Omental fat pad (tissue), 4 donors: ENCODE measurements around the gene FAM13A. TPM values are rescaled to one million over a fixed set of nuclear protein-coding genes. Genes with fewer than 3 reads are reported as not detected.
"Not testable (repeated sequence)": the region's sequence is repeated elsewhere in the genome, so short reads cannot be mapped to it uniquely, and the experiment has no call there.

Experiments
- ATAC-seq: fragments of 150-250 bp; one replicate; pipeline ENCODE4 v1.9.1; 2016; ENCODE audit warnings: mild to moderate bottlenecking, moderate library complexity; ENCODE audit not compliant: low FRiP score
- DNase-seq: peaks from one replicate; pipeline ENCODE4 v3.0.0-alpha.2; 2019; ENCODE audit warnings: low spot score
- total RNA-seq, 4 donors: library from RNA; depleted of rRNA; stranded (reverse); fragments of >200 nt; gene quantifications; one replicate each; pipeline ENCODE4 v1.1.0, GENCODE V29; 2016
- TF ChIP-seq, protein P1 (sequence below), 3 donors: fragments of 450-650 bp; IDR thresholded peaks; one replicate each; pipeline ENCODE4 v1.5.1; 2016 to 2017; ENCODE audit warnings: antibody characterized with exemption in 3 of 3, mild to moderate bottlenecking in 3 of 3, moderate library complexity in 2 of 3

FAM13A gene
- total RNA-seq, 4 donors from 2014 or later: 48.5 to 84.2 (median 51.2) TPM

DNA sequence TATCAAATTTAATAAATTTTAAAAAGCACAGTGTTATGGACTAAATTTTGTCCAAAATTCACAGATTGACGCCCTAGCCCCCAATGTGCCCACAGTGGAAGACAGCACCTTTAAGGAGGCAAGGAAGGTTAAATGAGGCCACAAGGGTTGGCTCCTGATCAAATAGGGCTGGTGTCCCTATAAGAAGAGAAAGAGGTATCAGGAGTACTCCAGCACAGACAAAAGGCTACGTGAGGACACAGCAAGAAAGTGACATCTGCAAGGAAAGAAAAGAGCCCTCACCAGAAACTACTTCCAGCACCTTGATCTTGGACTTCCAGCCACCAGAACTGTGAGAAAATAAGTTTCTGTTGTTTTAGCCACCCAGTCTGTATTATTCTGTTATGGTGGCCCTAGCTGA, 48.8 kb downstream of the FAM13A start:
- DNase-seq (no peak), ATAC-seq (no peak)
- TF ChIP-seq, protein P1, sequence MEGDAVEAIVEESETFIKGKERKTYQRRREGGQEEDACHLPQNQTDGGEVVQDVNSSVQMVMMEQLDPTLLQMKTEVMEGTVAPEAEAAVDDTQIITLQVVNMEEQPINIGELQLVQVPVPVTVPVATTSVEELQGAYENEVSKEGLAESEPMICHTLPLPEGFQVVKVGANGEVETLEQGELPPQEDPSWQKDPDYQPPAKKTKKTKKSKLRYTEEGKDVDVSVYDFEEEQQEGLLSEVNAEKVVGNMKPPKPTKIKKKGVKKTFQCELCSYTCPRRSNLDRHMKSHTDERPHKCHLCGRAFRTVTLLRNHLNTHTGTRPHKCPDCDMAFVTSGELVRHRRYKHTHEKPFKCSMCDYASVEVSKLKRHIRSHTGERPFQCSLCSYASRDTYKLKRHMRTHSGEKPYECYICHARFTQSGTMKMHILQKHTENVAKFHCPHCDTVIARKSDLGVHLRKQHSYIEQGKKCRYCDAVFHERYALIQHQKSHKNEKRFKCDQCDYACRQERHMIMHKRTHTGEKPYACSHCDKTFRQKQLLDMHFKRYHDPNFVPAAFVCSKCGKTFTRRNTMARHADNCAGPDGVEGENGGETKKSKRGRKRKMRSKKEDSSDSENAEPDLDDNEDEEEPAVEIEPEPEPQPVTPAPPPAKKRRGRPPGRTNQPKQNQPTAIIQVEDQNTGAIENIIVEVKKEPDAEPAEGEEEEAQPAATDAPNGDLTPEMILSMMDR (IDR thresholded peaks at IDR 0.05): no peak

DNA sequence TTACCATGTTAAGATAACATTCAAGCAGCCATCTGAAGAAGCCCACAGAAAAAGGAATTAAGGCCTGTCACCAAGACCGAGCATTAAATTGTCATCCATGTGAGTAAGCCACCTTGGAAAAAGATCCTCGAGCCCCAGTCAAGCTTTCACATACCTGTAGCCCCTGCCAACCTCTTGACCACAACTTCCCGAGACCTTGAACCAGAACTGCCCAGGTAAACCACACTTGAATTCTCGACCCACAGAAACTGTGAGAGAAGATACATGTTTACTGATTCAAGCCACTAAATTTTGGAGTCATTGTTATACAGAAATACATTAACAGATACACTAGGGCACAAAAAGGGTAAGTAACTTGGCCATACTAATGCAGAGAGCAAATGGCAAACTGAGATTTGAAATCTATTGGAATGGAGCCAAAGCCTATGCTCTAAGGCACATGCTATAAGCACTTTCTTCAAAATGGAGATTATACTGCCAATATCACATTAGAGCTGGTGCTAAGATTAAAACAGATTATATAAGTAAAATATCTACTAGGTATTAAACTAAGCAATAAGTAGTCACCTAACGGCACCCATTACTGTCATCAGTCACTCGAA, 49.5 kb downstream of the FAM13A start:
- TF ChIP-seq, protein P1 (IDR thresholded peaks at IDR 0.05): no peak
- DNase-seq (no peak), ATAC-seq (no peak)

- ATAC-seq (no peak), DNase-seq (no peak)
- TF ChIP-seq, protein P1 (IDR thresholded peaks at IDR 0.05): no peak
These were observed 50.7 kb downstream of the FAM13A start for GRCh38 chr4:89006307-89006706.

DNA sequence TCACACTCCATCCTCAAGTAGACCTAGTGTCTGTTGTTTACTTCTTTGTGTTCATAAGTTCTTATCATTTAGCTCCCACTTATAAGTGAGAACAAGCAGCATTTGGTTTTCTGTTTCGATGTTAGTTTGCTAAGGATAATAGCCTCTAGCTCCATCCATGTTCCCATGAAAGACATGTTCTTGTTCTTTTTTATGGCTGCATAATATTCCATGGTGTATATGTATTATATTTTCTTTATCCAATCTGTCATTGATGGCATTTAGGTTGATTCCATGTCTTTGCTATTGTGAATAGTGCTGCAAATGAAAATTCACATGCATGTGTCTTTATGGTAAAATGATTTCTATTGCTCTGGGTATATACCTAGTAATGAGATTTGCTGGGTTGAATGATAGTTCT, 51.9 kb downstream of the FAM13A start:
- ATAC-seq, DNase-seq: not testable (repeated sequence)

- ATAC-seq (no peak), DNase-seq (no peak)
- TF ChIP-seq, protein P1 (IDR thresholded peaks at IDR 0.05): no peak
These were observed 55.1 kb downstream of the FAM13A start for GRCh38 chr4:89001647-89002445.

- DNase-seq (no peak), ATAC-seq (no peak)
- TF ChIP-seq, protein P1 (IDR thresholded peaks at IDR 0.05): no peak
These were observed 56.1 kb downstream of the FAM13A start for GRCh38 chr4:89000844-89001360.

DNA sequence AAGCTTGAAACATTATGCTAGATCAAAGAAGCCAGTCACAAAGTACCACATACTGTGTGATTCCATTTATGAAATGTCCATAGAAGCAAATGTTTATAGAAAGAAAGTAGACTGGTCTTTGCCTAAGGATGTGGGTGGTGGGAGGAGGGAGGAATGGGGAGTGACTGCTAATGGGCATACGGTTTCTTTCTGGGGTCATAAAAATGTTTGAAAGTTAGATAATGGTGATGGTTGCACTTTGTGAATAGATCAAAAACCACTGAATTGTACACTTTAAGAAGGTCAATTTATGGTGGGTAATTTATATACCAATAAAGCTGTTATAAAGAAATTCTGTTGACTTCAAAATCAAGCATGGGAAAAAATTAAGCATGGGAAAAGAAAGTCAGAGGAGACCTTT, 56.6 kb downstream of the FAM13A start:
- TF ChIP-seq, protein P1 (IDR thresholded peaks at IDR 0.05): no peak
- DNase-seq (no peak), ATAC-seq (no peak)
